GM12878 (cell line): Measurements from ENCODE around the gene NBEA. TPM values are rescaled to one million over a fixed set of nuclear protein-coding genes. Genes with fewer than 3 reads are reported as not detected.

Experiments
- ATAC-seq: fragments of 200-7000 bp; cut with Tn5 transposase; 3 replicates; pipeline ENCODE4 v1.9.1; 2020; ENCODE audit warnings: mild to moderate bottlenecking, moderate library complexity
- BruUV-seq: library from RNA; stranded (reverse); fragments of 400-500 nt; replicated peaks from 2 replicates; lab custom pipeline; 2021; lab: Mats Ljungman, UMichigan
- CTCF ChIA-PET: fragments of 300-600 bp; sonication (Branson Sonifier 250); formaldehyde crosslinking; extraction: SDS; loops from one replicate; lab custom pipeline; 2021; ENCODE audit warnings: inconsistent platforms; lab: Yijun Ruan, JAX
- POLR2A ChIA-PET: fragments of 350-600 bp; formaldehyde crosslinking; extraction: SDS; loops from one replicate; lab custom pipeline; 2021; ENCODE audit warnings: inconsistent platforms; lab: Charles Lee
- RAD21 ChIA-PET: fragments of 300-600 bp; sonication (Branson Sonifier 250); formaldehyde crosslinking; loops from one replicate; lab custom pipeline; 2023; ENCODE audit warnings: antibody characterized with exemption; ENCODE audit not compliant: unreplicated experiment; lab: Charles Lee
- SMC1A ChIA-PET: fragments of 300-600 bp; sonication (Branson Sonifier 250); formaldehyde crosslinking; loops from one replicate; lab custom pipeline; 2023; ENCODE audit not compliant: unreplicated experiment, uncharacterized antibody; lab: Charles Lee
- DNase-seq: peaks from one replicate; pipeline ENCODE4 v3.0.0-alpha.2; 2011; ENCODE audit warnings: low read depth, low spot score
- FAIRE-seq: peaks from 3 replicates; lab custom pipeline; 2011; peaks lifted over from hg19 to GRCh38; lab: Jason Lieb, UNC
- H2AFZ ChIP-seq: 2 replicates; pipeline ENCODE4 v1.6.0; 2011; ENCODE audit warnings: low read depth, low read length, control low read depth; ENCODE audit not compliant: control insufficient read depth
- H3K27ac ChIP-seq: 2 replicates; pipeline ENCODE4 v1.5.1; 2011; ENCODE audit warnings: control low read depth; ENCODE audit not compliant: control insufficient read depth, insufficient read depth
- H3K27me3 ChIP-seq, 2 experiments: replicated peaks in 1 of 2; 2 replicates each; pipeline versions ENCODE4 v1.6.0 to v1.6.1; 2011; ENCODE audit warnings: low read length in 1 of 2; ENCODE audit not compliant: control insufficient read depth in 2 of 2, insufficient read depth in 2 of 2
- H3K36me3 ChIP-seq, 2 experiments: 2 replicates each; pipeline ENCODE4 v1.5.1; 2011; ENCODE audit warnings: low read length in 1 of 2; ENCODE audit not compliant: control insufficient read depth in 2 of 2, insufficient read depth in 2 of 2
- H3K4me1 ChIP-seq: 2 replicates; pipeline ENCODE4 v1.6.1; 2011; ENCODE audit warnings: mild to moderate bottlenecking, low read length, moderate library complexity, mixed read lengths; ENCODE audit not compliant: control insufficient read depth, insufficient read depth
- H3K4me2 ChIP-seq: 2 replicates; pipeline ENCODE4 v1.6.0; 2011; ENCODE audit warnings: control low read depth; ENCODE audit not compliant: control insufficient read depth, insufficient read depth
- H3K4me3 ChIP-seq: fragments of 200-600 bp; sonication (generic); 2 replicates; pipeline ENCODE4 v1.5.1; 2016
- H3K79me2 ChIP-seq: 2 replicates; pipeline ENCODE4 v1.6.0; 2011; ENCODE audit warnings: low read length; ENCODE audit not compliant: control insufficient read depth, insufficient read depth
- H3K9ac ChIP-seq: 2 replicates; pipeline ENCODE4 v1.8.0; 2011; ENCODE audit warnings: low read length, control low read depth, mixed read lengths; ENCODE audit not compliant: control insufficient read depth, insufficient read depth
- H3K9me3 ChIP-seq: replicated peaks from 3 replicates; pipeline ENCODE4 v1.5.1; 2011; ENCODE audit warnings: mild to moderate bottlenecking, low read length; ENCODE audit not compliant: control insufficient read depth, insufficient read depth
- H4K20me1 ChIP-seq: 2 replicates; pipeline ENCODE4 v1.6.0; 2011; ENCODE audit not compliant: control insufficient read depth, insufficient read depth
- BACH1 ChIP-seq: fragments of 450-650 bp; IDR thresholded peaks from 2 replicates; pipeline ENCODE4 v1.6.1; 2017; ENCODE audit warnings: mild to moderate bottlenecking, borderline replicate concordance
- HDAC2 ChIP-seq: fragments of 200-600 bp; sonication (generic); IDR thresholded peaks from 2 replicates; pipeline ENCODE4 v1.6.1; 2017
- POLR2AphosphoS5 ChIP-seq: IDR thresholded peaks from 2 replicates; pipeline ENCODE4 v1.6.1; 2011; ENCODE audit warnings: mild to moderate bottlenecking, low read length, inconsistent platforms
- in situ Hi-C: fragments of 300-500 bp; cut with MboI; formaldehyde crosslinking; loops from 9 replicates; pipeline ENCODE4 v1.14.3; 2018; ENCODE audit warnings: mixed read lengths
- intact Hi-C: fragments of 100-400 bp; cut with micrococcal nuclease; formaldehyde crosslinking; loops from one replicate; pipeline ENCODE4 v1.14.2; 2022; ENCODE audit not compliant: unreplicated experiment
- polyA plus RNA-seq, 11 experiments: library from polyadenylated mRNA; depleted of rRNA in 4 of 11; unstranded in 6 of 11; stranded (reverse) in 5 of 11; fragments of >200 nt; fragmentation: Nextera tagmentation in 4 of 11; fragmentation: Illumina TruSeq in 1 of 11; extraction: Ambion mirVana in 4 of 11; extraction: Trizol in 1 of 11; gene quantifications; 1 replicate in 1 of 11; 2 replicates in 10 of 11; pipeline versions ENCODE4 v1.2.1 to v1.2.3, GENCODE V29; 2011 to 2016; ENCODE audit warnings: inconsistent platforms in 2 of 11, missing spikeins in 2 of 11, low read depth in 1 of 11
- total RNA-seq, 4 experiments: library from RNA; depleted of rRNA in 3 of 4; stranded (reverse); fragments of >200 nt in 3 of 4; fragmentation: Illumina TruSeq in 1 of 4; extraction: Trizol in 1 of 4; gene quantifications; 2 replicates each; pipeline versions ENCODE4 v1.2.1 to v1.2.3, GENCODE V29; 2013 to 2021
- TF ChIP-seq, protein P1 (sequence below): fragments of 450-650 bp; formaldehyde crosslinking; IDR thresholded peaks from 2 replicates; pipeline ENCODE4 v1.4.0; 2020; ENCODE audit warnings: mild to moderate bottlenecking, moderate library complexity
- TF ChIP-seq, protein P2 (sequence below): fragments of 150-350 bp; IDR thresholded peaks from 2 replicates; pipeline ENCODE4 v1.6.1; 2016; ENCODE audit warnings: low read depth, low read length

Gene NBEA
- total and polyA plus RNA-seq, 10 of the 15 experiments (the other 5 are each of a cell fraction or from before 2014, with no cell fraction given) = 0.23 to 3.6 (median 0.55) TPM

DNA sequence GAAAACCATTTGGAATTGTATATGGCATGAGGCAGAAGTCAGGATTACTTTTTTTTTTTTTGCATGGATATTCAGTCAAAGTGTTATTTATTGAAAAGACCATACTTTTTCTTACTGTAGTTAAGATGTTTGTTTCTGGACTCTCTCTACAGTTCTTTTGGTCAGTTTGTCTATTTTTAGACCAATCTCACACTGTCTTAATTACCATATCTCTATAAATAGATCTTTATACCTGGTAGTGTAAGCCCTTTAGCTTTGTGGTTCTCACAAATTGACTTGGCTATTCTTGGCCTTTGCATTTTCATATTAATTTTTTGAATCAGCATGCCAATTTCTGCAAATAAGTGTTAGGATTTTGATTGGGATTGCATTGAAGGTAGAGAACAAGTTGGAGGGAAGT is 437.6 kb downstream of the NBEA start:
- H3K4me3 ChIP-seq = no peak overlapping the region
- no peak for DNase-seq
- intact Hi-C loops = no loop called here
- H3K79me2 ChIP-seq = no peaks in the 10 kb centered on the region
- FAIRE-seq = no peak
- H2AFZ ChIP-seq = no peak overlapping the region
- in situ Hi-C loops = no loop called here
- no peaks in the 10 kb centered on the region for H3K36me3 ChIP-seq
- POLR2A ChIA-PET = interaction anchor here (0.7 kb wide), 1 partner anchor 53 kb away, joined by 4 read pairs; no protein-coding TSS in a partner anchor
- ATAC-seq = no peak
- H4K20me1 ChIP-seq = no peaks in the 10 kb centered on the region
- SMC1A ChIA-PET = no interaction called here
- CTCF ChIA-PET = no interaction called here
- H3K27me3 ChIP-seq = no peaks in the 10 kb centered on the region
- no peak overlapping the region for H3K4me2 ChIP-seq
- H3K27ac ChIP-seq = no peak overlapping the region
- no peaks in the 10 kb centered on the region for H3K4me1 ChIP-seq
- H3K9me3 ChIP-seq = no peaks in the 10 kb centered on the region
- RAD21 ChIA-PET = no interaction called here
- no TSS peak for BruUV-seq
- TF ChIP-seq, protein P1, sequence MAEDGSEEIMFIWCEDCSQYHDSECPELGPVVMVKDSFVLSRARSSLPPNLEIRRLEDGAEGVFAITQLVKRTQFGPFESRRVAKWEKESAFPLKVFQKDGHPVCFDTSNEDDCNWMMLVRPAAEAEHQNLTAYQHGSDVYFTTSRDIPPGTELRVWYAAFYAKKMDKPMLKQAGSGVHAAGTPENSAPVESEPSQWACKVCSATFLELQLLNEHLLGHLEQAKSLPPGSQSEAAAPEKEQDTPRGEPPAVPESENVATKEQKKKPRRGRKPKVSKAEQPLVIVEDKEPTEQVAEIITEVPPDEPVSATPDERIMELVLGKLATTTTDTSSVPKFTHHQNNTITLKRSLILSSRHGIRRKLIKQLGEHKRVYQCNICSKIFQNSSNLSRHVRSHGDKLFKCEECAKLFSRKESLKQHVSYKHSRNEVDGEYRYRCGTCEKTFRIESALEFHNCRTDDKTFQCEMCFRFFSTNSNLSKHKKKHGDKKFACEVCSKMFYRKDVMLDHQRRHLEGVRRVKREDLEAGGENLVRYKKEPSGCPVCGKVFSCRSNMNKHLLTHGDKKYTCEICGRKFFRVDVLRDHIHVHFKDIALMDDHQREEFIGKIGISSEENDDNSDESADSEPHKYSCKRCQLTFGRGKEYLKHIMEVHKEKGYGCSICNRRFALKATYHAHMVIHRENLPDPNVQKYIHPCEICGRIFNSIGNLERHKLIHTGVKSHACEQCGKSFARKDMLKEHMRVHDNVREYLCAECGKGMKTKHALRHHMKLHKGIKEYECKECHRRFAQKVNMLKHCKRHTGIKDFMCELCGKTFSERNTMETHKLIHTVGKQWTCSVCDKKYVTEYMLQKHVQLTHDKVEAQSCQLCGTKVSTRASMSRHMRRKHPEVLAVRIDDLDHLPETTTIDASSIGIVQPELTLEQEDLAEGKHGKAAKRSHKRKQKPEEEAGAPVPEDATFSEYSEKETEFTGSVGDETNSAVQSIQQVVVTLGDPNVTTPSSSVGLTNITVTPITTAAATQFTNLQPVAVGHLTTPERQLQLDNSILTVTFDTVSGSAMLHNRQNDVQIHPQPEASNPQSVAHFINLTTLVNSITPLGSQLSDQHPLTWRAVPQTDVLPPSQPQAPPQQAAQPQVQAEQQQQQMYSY (CRISPR knock-in tag) = no peak
- TF ChIP-seq POLR2AphosphoS5 (no peak), BACH1 (no peak), HDAC2 (no peak)
- TF ChIP-seq, protein P2, sequence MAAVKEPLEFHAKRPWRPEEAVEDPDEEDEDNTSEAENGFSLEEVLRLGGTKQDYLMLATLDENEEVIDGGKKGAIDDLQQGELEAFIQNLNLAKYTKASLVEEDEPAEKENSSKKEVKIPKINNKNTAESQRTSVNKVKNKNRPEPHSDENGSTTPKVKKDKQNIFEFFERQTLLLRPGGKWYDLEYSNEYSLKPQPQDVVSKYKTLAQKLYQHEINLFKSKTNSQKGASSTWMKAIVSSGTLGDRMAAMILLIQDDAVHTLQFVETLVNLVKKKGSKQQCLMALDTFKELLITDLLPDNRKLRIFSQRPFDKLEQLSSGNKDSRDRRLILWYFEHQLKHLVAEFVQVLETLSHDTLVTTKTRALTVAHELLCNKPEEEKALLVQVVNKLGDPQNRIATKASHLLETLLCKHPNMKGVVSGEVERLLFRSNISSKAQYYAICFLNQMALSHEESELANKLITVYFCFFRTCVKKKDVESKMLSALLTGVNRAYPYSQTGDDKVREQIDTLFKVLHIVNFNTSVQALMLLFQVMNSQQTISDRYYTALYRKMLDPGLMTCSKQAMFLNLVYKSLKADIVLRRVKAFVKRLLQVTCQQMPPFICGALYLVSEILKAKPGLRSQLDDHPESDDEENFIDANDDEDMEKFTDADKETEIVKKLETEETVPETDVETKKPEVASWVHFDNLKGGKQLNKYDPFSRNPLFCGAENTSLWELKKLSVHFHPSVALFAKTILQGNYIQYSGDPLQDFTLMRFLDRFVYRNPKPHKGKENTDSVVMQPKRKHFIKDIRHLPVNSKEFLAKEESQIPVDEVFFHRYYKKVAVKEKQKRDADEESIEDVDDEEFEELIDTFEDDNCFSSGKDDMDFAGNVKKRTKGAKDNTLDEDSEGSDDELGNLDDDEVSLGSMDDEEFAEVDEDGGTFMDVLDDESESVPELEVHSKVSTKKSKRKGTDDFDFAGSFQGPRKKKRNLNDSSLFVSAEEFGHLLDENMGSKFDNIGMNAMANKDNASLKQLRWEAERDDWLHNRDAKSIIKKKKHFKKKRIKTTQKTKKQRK = no peak
- H3K9ac ChIP-seq = no peak overlapping the region
